ENCODE measurements around the gene CRYBB1.
A peak's percentile ranks its signal among the peaks of the same experiment; 100 is the strongest.

CRYBB1 gene

GRCh38 chr22:26606611-26607010 lies 11.2 kb downstream of the CRYBB1 start:
- DNase-seq (ENCODE audit: low spot score) = no peak

- DNase-seq (ENCODE audit: low spot score) = no peak
Observed at GRCh38 chr22:26604368-26604767, 13.5 kb downstream of the CRYBB1 start.

GRCh38 chr22:26602127-26602526 lies 15.7 kb downstream of the CRYBB1 start:
- no peak for DNase-seq (ENCODE audit: low spot score)

GRCh38 chr22:26601726-26602125 lies 16.1 kb downstream of the CRYBB1 start:
- DNase-seq (ENCODE audit: low spot score) = no peak

- no peak for DNase-seq (ENCODE audit: low spot score)
Observed at GRCh38 chr22:26599505-26599904, 18.3 kb downstream of the CRYBB1 start.

- DNase-seq (ENCODE audit: low spot score) = no peak
Observed at GRCh38 chr22:26597480-26597879, 20.3 kb downstream of the CRYBB1 start.

GRCh38 chr22:26597026-26597425 lies 20.8 kb downstream of the CRYBB1 start:
- no peak for DNase-seq (ENCODE audit: low spot score)

- no peak for DNase-seq (ENCODE audit: low spot score)
Observed at GRCh38 chr22:26593763-26594162, 24.1 kb downstream of the CRYBB1 start.

- no peak for DNase-seq (ENCODE audit: low spot score)
Observed at GRCh38 chr22:26592421-26592891, 25.4 kb downstream of the CRYBB1 start.

GRCh38 chr22:26589845-26590736 lies 27.7 kb downstream of the CRYBB1 start, which contains the start of gene TPST2:
TPST2 (minus strand) TSS chr22:26590132; CDS start chr22:26541630, 48,502 bp downstream.
- DNase-seq (ENCODE audit: low spot score) = peak; percentile 65

- peak; percentile 16 for DNase-seq (ENCODE audit: low spot score)
Observed at GRCh38 chr22:26589367-26589844, 28.4 kb downstream of the CRYBB1 start.

- no peak for DNase-seq (ENCODE audit: low spot score)
Observed at GRCh38 chr22:26588729-26589366, 29.0 kb downstream of the CRYBB1 start.

- no peak for DNase-seq (ENCODE audit: low spot score)
Observed at GRCh38 chr22:26587991-26588613, 29.7 kb downstream of the CRYBB1 start.

- DNase-seq (ENCODE audit: low spot score) = no peak
Observed at GRCh38 chr22:26586556-26587325, 31.1 kb downstream of the CRYBB1 start.

GRCh38 chr22:26585104-26585790 lies 32.6 kb downstream of the CRYBB1 start:
- DNase-seq (ENCODE audit: low spot score) = no peak

- no peak for DNase-seq (ENCODE audit: low spot score)
Observed at GRCh38 chr22:26584010-26584409, 33.8 kb downstream of the CRYBB1 start.

- DNase-seq (ENCODE audit: low spot score) = no peak
Observed at GRCh38 chr22:26581633-26582168, 36.1 kb downstream of the CRYBB1 start.

GRCh38 chr22:26581026-26581425 lies 36.8 kb downstream of the CRYBB1 start:
- no peak for DNase-seq (ENCODE audit: low spot score)

- DNase-seq (ENCODE audit: low spot score) = no peak
Observed at GRCh38 chr22:26580240-26580962, 37.4 kb downstream of the CRYBB1 start.

- DNase-seq (ENCODE audit: low spot score) = no peak
Observed at GRCh38 chr22:26579331-26579886, 38.4 kb downstream of the CRYBB1 start.
